ENCODE results near the gene TMEM8B.
"Not testable (repeated sequence)": the region's sequence is repeated elsewhere in the genome, so short reads cannot be mapped to it uniquely, and the experiment has no call there.

TMEM8B gene

DNA sequence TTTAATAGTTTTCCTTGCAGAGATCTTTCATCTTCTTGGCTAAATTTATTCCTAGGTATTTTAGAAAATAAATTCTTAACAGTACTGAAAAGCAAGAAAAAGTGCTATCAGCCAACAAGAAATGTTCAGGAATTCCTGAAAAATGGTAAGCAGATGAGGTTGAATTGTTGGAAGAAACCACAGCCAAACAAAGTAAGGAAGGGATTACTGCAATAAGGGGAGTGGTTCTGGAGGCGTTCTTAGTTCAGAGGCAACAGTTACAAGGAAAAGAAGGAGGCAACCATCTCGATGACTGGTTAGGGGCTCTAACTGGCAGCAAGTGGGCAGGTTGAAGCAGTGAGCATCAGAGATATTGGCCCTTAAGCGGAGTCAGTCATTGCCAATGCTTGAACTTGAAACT lies 54.0 kb downstream of the TMEM8B start:
- H3K4me3 ChIP-seq (ENCODE audit: low read depth, low read length), result no peak overlapping the region
- no peaks in the 10 kb centered on the region for H3K4me1 ChIP-seq (ENCODE audit: control insufficient read depth, insufficient read depth, low read length)
- H3K9ac ChIP-seq (ENCODE audit: low read depth, low read length), result no peak overlapping the region
- no peaks in the 10 kb centered on the region for H3K9me3 ChIP-seq (ENCODE audit: control insufficient read depth, insufficient read depth, low read length)
- H3K27me3 ChIP-seq (ENCODE audit: control insufficient read depth, insufficient read depth, low read length), result no peaks in the 10 kb centered on the region
- no peaks in the 10 kb centered on the region for H3K36me3 ChIP-seq (ENCODE audit: control insufficient read depth, insufficient read depth, low read length)

DNA sequence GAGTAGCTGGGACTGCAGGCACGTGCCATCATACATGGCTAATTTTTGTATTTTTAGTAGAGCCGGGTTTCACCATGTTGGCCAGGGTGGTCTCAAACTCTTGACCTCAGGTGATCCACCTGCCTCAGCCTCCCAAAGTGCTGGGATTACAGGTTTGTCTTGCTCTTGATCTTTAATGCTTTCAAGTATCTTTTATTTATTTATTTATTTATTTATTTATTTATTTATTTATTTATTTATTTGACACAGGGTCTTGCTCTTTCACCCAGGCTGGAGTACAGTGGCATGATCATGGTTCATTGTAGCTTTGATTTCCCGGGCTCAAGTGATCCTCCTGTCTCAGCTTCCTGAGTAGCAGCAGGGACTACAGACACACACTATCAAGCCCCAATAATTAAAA lies 55.9 kb downstream of the TMEM8B start:
- H3K27me3 ChIP-seq (ENCODE audit: control insufficient read depth, insufficient read depth, low read length); H3K4me1 ChIP-seq (ENCODE audit: control insufficient read depth, insufficient read depth, low read length); H3K9ac ChIP-seq (ENCODE audit: low read depth, low read length); H3K9me3 ChIP-seq (ENCODE audit: control insufficient read depth, insufficient read depth, low read length); H3K4me3 ChIP-seq (ENCODE audit: low read depth, low read length); H3K36me3 ChIP-seq (ENCODE audit: control insufficient read depth, insufficient read depth, low read length): not testable (repeated sequence)

DNA sequence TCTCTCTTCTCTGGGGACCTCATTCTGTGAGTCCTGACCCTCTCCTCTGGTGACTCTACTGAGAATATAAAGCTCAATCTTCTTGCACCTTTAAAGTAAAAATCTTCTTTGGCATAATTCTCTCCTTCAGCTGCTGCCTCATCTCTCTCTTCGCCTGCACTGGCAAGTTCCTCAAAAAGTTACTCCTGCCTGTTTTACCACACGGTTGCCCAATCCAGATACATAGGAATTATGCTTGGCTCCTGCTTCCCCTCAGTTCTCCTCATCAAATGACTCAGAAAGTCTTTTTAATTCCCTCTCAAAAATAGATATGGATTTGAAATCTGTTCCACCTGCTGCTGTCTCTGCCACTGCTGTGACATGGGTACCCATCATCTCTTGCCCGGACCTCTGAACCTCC lies 62.6 kb downstream of the TMEM8B start:
- Histone ChIP-seq H3K36me3 (ENCODE audit: control insufficient read depth, insufficient read depth, low read length) (no peaks in the 10 kb centered on the region), H3K9me3 (ENCODE audit: control insufficient read depth, insufficient read depth, low read length) (no peaks in the 10 kb centered on the region), H3K27me3 (ENCODE audit: control insufficient read depth, insufficient read depth, low read length) (no peaks in the 10 kb centered on the region), H3K4me1 (ENCODE audit: control insufficient read depth, insufficient read depth, low read length) (no peaks in the 10 kb centered on the region), H3K4me3 (ENCODE audit: low read depth, low read length) (no peak overlapping the region), H3K9ac (ENCODE audit: low read depth, low read length) (no peak overlapping the region)

DNA sequence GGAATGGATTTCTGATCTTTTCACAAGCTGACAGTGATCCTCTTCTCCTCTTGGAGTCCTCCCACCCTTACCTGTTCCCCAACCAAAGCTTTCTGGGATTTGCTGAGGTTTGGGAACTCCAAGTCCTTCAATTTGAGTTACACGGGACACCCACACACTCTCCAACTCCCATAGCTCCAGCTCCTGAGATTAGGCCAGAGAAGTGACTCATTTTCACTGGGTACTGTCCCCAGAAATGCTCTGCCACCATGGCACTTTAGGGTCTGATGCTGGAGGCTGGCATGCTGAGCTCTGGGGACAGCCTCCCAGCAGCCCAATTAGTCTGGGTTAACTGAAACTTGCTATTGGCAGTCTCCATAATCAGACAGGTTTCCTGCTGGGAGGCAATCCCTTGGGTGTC lies 63.0 kb downstream of the TMEM8B start:
- Histone ChIP-seq H3K4me3 (ENCODE audit: low read depth, low read length) (no peak overlapping the region), H3K36me3 (ENCODE audit: control insufficient read depth, insufficient read depth, low read length) (no peaks in the 10 kb centered on the region), H3K9me3 (ENCODE audit: control insufficient read depth, insufficient read depth, low read length) (no peaks in the 10 kb centered on the region), H3K9ac (ENCODE audit: low read depth, low read length) (no peak overlapping the region), H3K27me3 (ENCODE audit: control insufficient read depth, insufficient read depth, low read length) (no peaks in the 10 kb centered on the region), H3K4me1 (ENCODE audit: control insufficient read depth, insufficient read depth, low read length) (no peaks in the 10 kb centered on the region)

DNA sequence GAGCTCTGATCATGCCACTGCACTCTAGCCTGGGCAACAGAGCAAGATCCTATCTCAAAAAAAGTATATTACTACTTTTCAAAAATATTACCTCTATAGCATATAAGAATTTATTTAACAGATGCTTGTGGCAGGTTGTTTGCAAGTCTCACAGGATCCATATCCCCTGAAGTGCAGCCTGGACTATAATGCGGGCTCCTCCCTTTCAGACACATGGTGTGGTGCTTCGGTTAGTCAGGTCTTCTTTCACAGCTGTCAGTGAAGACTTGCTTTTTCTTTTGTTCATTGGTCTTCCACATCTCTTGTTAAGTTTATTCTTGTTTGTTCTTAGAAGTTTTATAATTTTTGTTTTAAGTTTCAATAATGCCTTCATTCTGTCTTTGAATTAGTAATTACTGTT lies 67.5 kb downstream of the TMEM8B start:
- Histone ChIP-seq H3K9me3 (ENCODE audit: control insufficient read depth, insufficient read depth, low read length) (no peaks in the 10 kb centered on the region), H3K4me3 (ENCODE audit: low read depth, low read length) (no peak overlapping the region), H3K27me3 (ENCODE audit: control insufficient read depth, insufficient read depth, low read length) (no peaks in the 10 kb centered on the region), H3K4me1 (ENCODE audit: control insufficient read depth, insufficient read depth, low read length) (no peaks in the 10 kb centered on the region), H3K9ac (ENCODE audit: low read depth, low read length) (no peak overlapping the region), H3K36me3 (ENCODE audit: control insufficient read depth, insufficient read depth, low read length) (no peaks in the 10 kb centered on the region)

DNA sequence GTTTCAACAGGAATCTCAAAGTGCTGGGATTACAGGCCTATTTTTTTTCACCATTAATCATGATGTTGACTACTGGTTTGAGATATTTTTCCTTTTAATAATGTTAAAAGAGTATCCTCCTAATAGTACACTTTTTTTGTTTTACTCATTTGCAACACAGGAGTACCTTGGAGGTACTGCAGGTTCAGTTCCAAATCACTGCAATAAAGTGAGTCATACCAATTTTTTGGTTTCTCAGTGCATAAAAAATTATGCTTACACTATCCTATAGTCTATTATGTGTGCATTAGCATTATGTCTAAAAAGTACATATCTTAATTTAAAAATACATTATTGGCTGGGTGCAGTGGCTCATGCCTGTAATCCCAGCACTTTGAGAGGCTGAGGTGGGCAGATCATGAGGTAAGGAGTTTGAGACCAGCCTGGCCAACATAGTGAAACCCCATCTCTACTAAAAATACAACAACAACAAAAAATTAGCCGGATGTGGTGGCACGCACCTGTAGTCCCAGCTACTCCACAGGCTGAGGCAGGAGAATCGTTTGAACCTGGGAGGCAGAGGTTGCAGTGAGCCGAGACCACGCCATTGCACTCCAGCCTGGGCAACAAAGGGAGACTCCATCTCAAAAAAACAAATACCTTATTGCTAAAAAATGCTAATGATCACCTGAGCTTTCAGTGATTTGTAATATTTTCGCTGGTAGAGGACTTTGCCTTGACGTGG lies 68.5 kb downstream of the TMEM8B start:
- not testable (repeated sequence) for H3K9ac ChIP-seq (ENCODE audit: low read depth, low read length); H3K4me1 ChIP-seq (ENCODE audit: control insufficient read depth, insufficient read depth, low read length); H3K4me3 ChIP-seq (ENCODE audit: low read depth, low read length); H3K27me3 ChIP-seq (ENCODE audit: control insufficient read depth, insufficient read depth, low read length); H3K9me3 ChIP-seq (ENCODE audit: control insufficient read depth, insufficient read depth, low read length); H3K36me3 ChIP-seq (ENCODE audit: control insufficient read depth, insufficient read depth, low read length)

DNA sequence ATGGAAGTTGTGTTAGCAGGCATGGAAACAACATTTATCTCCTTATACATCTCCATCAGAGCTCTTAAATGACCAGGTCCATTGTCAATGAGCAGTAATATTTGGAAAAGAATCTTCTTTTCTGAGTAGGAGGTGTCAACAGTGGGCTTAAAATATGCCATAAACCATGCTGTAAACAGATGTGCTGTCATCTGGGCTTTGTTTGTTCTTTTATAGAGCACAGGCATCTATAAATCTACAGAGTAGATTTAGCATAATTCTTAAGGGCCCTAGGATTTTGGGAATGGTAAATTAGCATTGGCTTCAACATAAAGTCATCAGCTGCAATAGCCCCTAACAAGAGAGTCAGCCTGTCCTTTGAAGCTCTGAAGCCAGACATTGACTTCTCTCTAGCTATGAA lies 69.3 kb downstream of the TMEM8B start:
- Histone ChIP-seq H3K9me3 (ENCODE audit: control insufficient read depth, insufficient read depth, low read length) (no peaks in the 10 kb centered on the region), H3K36me3 (ENCODE audit: control insufficient read depth, insufficient read depth, low read length) (no peaks in the 10 kb centered on the region), H3K27me3 (ENCODE audit: control insufficient read depth, insufficient read depth, low read length) (no peaks in the 10 kb centered on the region), H3K4me3 (ENCODE audit: low read depth, low read length) (no peak overlapping the region), H3K9ac (ENCODE audit: low read depth, low read length) (no peak overlapping the region), H3K4me1 (ENCODE audit: control insufficient read depth, insufficient read depth, low read length) (no peaks in the 10 kb centered on the region)

DNA sequence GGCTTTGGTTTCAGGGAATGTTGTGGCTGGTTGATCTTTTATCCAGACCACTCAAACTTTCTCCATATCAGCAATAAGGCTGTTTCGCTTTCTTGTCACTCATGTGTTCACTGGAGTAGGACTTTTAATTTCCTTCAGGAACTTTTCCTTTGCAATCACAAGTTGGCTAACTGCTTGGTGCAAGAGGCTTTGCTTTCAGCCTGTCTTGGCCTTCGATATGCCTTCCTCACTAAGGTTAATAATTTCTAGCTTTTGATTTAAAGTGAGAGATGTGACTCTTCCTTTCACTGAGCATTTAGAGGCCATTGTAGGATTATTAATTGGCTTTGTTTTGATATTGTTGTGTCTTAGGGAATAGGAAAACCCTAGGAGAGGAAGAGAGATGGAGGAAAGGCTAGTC lies 70.0 kb downstream of the TMEM8B start:
- Histone ChIP-seq H3K9me3 (ENCODE audit: control insufficient read depth, insufficient read depth, low read length) (no peaks in the 10 kb centered on the region), H3K36me3 (ENCODE audit: control insufficient read depth, insufficient read depth, low read length) (no peaks in the 10 kb centered on the region), H3K27me3 (ENCODE audit: control insufficient read depth, insufficient read depth, low read length) (no peaks in the 10 kb centered on the region), H3K9ac (ENCODE audit: low read depth, low read length) (no peak overlapping the region), H3K4me1 (ENCODE audit: control insufficient read depth, insufficient read depth, low read length) (no peaks in the 10 kb centered on the region), H3K4me3 (ENCODE audit: low read depth, low read length) (no peak overlapping the region)

DNA sequence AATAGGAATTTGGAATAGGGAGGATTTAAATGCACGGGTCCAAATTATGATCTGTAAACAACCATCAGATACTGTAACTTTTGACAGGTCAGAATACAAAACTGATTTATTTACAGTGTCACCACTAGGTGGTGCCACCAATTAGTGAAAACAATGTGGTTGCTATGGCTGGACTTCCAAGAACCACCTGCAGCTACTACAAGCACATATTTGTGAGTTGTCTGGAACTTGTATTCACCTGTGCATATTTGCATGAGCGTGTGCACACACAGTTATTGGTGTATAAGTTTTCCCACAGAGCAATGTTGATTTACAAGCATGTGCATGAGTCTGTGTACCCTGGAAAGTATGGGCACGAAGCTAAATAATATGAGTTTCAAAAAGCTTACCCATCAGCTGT lies 74.0 kb downstream of the TMEM8B start:
- no peak overlapping the region for H3K4me3 ChIP-seq (ENCODE audit: low read depth, low read length)
- peaks cover 9% of the 10 kb centered on the region for H3K4me1 ChIP-seq (ENCODE audit: control insufficient read depth, insufficient read depth, low read length)
- no peaks in the 10 kb centered on the region for H3K36me3 ChIP-seq (ENCODE audit: control insufficient read depth, insufficient read depth, low read length)
- no peaks in the 10 kb centered on the region for H3K9me3 ChIP-seq (ENCODE audit: control insufficient read depth, insufficient read depth, low read length)
- no peak overlapping the region for H3K9ac ChIP-seq (ENCODE audit: low read depth, low read length)
- H3K27me3 ChIP-seq (ENCODE audit: control insufficient read depth, insufficient read depth, low read length), result no peaks in the 10 kb centered on the region

DNA sequence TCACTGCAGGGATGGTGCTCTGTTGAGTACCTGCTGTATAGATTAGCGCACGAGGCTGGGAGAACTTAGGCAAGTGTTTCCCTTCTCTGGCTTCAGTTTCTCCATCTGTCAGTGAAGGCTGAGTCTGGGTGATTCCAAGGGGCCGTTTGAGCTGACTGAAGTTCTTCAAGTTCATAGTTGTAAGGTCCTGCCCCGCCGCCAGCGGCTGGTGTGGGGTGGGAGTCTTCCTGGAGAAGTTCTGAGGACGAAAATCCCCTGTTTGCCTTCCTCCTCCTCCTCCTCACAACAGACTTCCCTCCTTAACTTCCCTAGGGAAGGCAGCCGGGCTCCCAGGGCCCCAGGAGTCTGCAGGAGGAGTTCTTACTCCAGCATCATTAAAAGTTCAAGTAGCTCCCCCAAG lies 75.3 kb downstream of the TMEM8B start:
- H3K4me1 ChIP-seq (ENCODE audit: control insufficient read depth, insufficient read depth, low read length), result peaks cover 16% of the 10 kb centered on the region
- no peaks in the 10 kb centered on the region for H3K9me3 ChIP-seq (ENCODE audit: control insufficient read depth, insufficient read depth, low read length)
- H3K36me3 ChIP-seq (ENCODE audit: control insufficient read depth, insufficient read depth, low read length), result no peaks in the 10 kb centered on the region
- H3K4me3 ChIP-seq (ENCODE audit: low read depth, low read length), result no peak overlapping the region
- H3K27me3 ChIP-seq (ENCODE audit: control insufficient read depth, insufficient read depth, low read length), result no peaks in the 10 kb centered on the region
- no peak overlapping the region for H3K9ac ChIP-seq (ENCODE audit: low read depth, low read length)

DNA sequence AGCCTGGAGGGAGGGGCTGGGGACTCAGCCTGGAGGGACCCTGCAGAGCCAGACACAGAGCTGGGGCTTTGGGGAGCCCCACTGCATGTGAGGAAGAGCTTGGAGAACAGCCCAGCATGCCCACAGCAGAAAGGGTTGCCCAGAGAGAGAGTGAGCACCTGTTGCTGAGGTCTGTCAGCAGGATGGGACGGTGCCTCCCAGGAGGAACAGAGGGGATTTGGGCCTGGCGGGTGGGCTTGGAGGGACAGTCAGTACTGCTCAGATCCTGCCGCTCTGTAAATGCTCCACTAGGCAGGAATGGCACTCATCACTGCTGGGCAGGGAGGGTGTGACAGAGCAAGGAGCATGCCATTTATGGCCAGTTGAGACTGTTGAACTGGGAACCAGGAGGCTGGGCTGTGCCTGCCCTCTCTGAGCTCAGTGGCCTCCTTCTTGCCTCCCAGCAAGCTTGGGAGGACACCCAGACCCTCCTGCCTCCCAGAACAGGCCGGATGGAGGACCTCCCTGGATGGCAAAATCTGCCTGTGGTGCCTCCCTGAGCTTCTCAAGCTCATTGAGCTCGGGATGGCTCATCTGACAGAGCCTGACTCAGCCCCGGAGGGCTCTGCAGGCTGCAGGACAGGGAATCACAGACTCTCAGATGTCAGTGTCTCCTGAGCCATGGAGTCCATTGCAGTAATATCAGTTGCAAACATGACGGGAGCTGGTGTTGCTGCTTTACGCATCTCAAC lies 76.2 kb downstream of the TMEM8B start:
- H3K4me1 ChIP-seq (ENCODE audit: control insufficient read depth, insufficient read depth, low read length), result peaks cover 16% of the 10 kb centered on the region
- H3K27me3 ChIP-seq (ENCODE audit: control insufficient read depth, insufficient read depth, low read length), result no peaks in the 10 kb centered on the region
- no peak overlapping the region for H3K9ac ChIP-seq (ENCODE audit: low read depth, low read length)
- H3K36me3 ChIP-seq (ENCODE audit: control insufficient read depth, insufficient read depth, low read length), result no peaks in the 10 kb centered on the region
- no peak overlapping the region for H3K4me3 ChIP-seq (ENCODE audit: low read depth, low read length)
- H3K9me3 ChIP-seq (ENCODE audit: control insufficient read depth, insufficient read depth, low read length), result no peaks in the 10 kb centered on the region

DNA sequence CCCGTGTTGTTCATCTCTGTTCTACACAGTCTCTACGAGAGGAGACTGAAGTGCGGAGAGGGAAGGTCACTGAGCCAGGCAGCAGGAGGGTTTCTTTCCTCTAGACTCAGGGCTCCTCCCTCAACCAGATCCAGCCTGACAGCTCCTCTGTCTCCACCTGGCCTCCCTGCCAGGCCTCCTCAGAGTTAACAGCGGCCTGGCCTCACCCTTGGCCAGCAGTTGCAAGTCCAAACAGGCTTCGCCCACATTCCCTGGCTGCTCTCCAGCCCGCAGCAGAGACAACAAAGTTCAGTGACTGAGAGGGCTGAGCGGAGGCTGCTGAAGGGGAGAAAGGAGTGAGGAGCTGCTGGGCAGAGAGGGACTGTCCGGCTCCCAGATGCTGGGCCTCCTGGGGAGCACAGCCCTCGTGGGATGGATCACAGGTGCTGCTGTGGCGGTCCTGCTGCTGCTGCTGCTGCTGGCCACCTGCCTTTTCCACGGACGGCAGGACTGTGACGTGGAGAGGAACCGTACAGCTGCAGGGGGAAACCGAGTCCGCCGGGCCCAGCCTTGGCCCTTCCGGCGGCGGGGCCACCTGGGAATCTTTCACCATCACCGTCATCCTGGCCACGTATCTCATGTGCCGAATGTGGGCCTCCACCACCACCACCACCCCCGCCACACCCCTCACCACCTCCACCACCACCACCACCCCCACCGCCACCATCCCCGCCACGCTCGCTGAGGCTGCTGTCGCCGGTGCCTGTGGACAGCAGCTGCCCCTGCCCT lies 77.1 kb downstream of the TMEM8B start, which contains the start of gene HRCT1:
Gene HRCT1, plus strand, starts transcription at position 291 of the 768 bp plus-strand sequence. Its CDS starts 86 bp downstream, at position 377.
- no peak within 1 kb of the TSS for H3K9ac ChIP-seq (ENCODE audit: low read depth, low read length)
- H3K36me3 ChIP-seq (ENCODE audit: control insufficient read depth, insufficient read depth, low read length), result no peaks in the 10 kb centered on the region
- no peak within 1 kb of the TSS for H3K4me3 ChIP-seq (ENCODE audit: low read depth, low read length)
- no peaks in the 10 kb centered on the region for H3K27me3 ChIP-seq (ENCODE audit: control insufficient read depth, insufficient read depth, low read length)
- H3K9me3 ChIP-seq (ENCODE audit: control insufficient read depth, insufficient read depth, low read length), result no peaks in the 10 kb centered on the region
- H3K4me1 ChIP-seq (ENCODE audit: control insufficient read depth, insufficient read depth, low read length), result peaks cover 16% of the 10 kb centered on the region

Data from iPS-15b (cell line).